H1 (cell line): ENCODE results near the gene TM9SF3.

Source experiments
- CEBPB ChIP-seq: IDR thresholded peaks from 2 replicates; pipeline ENCODE4 v1.6.1; 2012; ENCODE audit warnings: low read depth, low read length
- CHD2 ChIP-seq: IDR thresholded peaks from 2 replicates; pipeline ENCODE4 v1.6.1; 2012; ENCODE audit warnings: low read length, improper control_type of control experiment
- CTCF ChIP-seq, 3 experiments: IDR thresholded peaks; 1 replicate in 2 of 3; 2 replicates in 1 of 3; pipeline versions ENCODE4 v1.5.1 to v1.6.1; 2011; ENCODE audit warnings: low read length in 3 of 3, mild to moderate bottlenecking in 3 of 3, inconsistent platforms in 2 of 3, low read depth in 1 of 3, moderate library complexity in 1 of 3; ENCODE audit not compliant: insufficient read depth in 1 of 3; ENCODE audit errors: control extremely low read depth in 1 of 3
- EGR1 ChIP-seq: IDR thresholded peaks from 2 replicates; pipeline ENCODE4 v1.6.1; 2011; ENCODE audit warnings: low read depth, low read length, borderline replicate concordance
- POLR2A ChIP-seq, 2 experiments: IDR thresholded peaks; 1 replicate in 1 of 2; 2 replicates in 1 of 2; pipeline ENCODE4 v1.6.1; 2011; ENCODE audit warnings: low read depth in 2 of 2, low read length in 2 of 2, mild to moderate bottlenecking in 2 of 2; ENCODE audit errors: control extremely low read depth in 1 of 2
- POLR2AphosphoS5 ChIP-seq: IDR thresholded peaks from 2 replicates; pipeline ENCODE4 v1.6.1; 2011; ENCODE audit warnings: low read depth, low read length
- SIX5 ChIP-seq: IDR thresholded peaks from 2 replicates; pipeline ENCODE4 v1.6.1; 2011; ENCODE audit warnings: mild to moderate bottlenecking, low read depth, low read length
- SRF ChIP-seq: IDR thresholded peaks from 2 replicates; pipeline ENCODE4 v1.6.1; 2011; ENCODE audit warnings: mild to moderate bottlenecking, low read depth, low read length, moderate library complexity
- TAF1 ChIP-seq: IDR thresholded peaks from 2 replicates; pipeline ENCODE4 v1.6.1; 2011; ENCODE audit warnings: mild to moderate bottlenecking, low read depth, low read length
- USF2 ChIP-seq: IDR thresholded peaks from 2 replicates; pipeline ENCODE4 v1.6.1; 2011; ENCODE audit warnings: low read length, improper control_type of control experiment

GRCh38 chr10:96587264-96588059, 650 bp upstream of the TM9SF3 start:
- no peak; the same call in 1 of the 2 replicates for TF ChIP-seq POLR2AphosphoS5
- TF ChIP-seq SRF, result no peak
- no peak for TF ChIP-seq EGR1
- no peak for TF ChIP-seq POLR2A (IDR thresholded peaks at IDR 0.05; ENCODE audit: control extremely low read depth in 1 of 2, low read depth in 2 of 2, low read length in 2 of 2)
- TF ChIP-seq CTCF (IDR thresholded peaks at IDR 0.05; ENCODE audit: control extremely low read depth in 1 of 3, insufficient read depth in 1 of 3, low read depth in 1 of 3, low read length in 3 of 3), result no peak
- no peak for TF ChIP-seq SIX5
- TF ChIP-seq USF2, result no peak
- no peak for TF ChIP-seq CHD2
- no peak; the same call in 1 of the 2 replicates for TF ChIP-seq TAF1
- no peak for TF ChIP-seq CEBPB
